Regular cardiac myocyte (primary cell): Measurements from ENCODE around the gene ARHGEF12. TPM values are rescaled to one million over a fixed set of nuclear protein-coding genes. Genes with fewer than 3 reads are reported as not detected.

ENCODE experiments used
- total RNA-seq: library from RNA; depleted of rRNA; stranded (reverse); fragments of >200 nt; gene quantifications from 2 replicates; pipeline ENCODE4 v1.2.3, GENCODE V29; 2014

The ARHGEF12 gene, protein sequence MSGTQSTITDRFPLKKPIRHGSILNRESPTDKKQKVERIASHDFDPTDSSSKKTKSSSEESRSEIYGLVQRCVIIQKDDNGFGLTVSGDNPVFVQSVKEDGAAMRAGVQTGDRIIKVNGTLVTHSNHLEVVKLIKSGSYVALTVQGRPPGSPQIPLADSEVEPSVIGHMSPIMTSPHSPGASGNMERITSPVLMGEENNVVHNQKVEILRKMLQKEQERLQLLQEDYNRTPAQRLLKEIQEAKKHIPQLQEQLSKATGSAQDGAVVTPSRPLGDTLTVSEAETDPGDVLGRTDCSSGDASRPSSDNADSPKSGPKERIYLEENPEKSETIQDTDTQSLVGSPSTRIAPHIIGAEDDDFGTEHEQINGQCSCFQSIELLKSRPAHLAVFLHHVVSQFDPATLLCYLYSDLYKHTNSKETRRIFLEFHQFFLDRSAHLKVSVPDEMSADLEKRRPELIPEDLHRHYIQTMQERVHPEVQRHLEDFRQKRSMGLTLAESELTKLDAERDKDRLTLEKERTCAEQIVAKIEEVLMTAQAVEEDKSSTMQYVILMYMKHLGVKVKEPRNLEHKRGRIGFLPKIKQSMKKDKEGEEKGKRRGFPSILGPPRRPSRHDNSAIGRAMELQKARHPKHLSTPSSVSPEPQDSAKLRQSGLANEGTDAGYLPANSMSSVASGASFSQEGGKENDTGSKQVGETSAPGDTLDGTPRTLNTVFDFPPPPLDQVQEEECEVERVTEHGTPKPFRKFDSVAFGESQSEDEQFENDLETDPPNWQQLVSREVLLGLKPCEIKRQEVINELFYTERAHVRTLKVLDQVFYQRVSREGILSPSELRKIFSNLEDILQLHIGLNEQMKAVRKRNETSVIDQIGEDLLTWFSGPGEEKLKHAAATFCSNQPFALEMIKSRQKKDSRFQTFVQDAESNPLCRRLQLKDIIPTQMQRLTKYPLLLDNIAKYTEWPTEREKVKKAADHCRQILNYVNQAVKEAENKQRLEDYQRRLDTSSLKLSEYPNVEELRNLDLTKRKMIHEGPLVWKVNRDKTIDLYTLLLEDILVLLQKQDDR (N-terminal part only)
- 80.3 and 89.1 TPM in 2 replicates for total RNA-seq

GRCh38 chr11:120335908-120336640 is at the start of gene ARHGEF12:
ARHGEF12 (plus strand) TSS chr11:120336413; CDS start chr11:120337244, 831 bp downstream.

DNA sequence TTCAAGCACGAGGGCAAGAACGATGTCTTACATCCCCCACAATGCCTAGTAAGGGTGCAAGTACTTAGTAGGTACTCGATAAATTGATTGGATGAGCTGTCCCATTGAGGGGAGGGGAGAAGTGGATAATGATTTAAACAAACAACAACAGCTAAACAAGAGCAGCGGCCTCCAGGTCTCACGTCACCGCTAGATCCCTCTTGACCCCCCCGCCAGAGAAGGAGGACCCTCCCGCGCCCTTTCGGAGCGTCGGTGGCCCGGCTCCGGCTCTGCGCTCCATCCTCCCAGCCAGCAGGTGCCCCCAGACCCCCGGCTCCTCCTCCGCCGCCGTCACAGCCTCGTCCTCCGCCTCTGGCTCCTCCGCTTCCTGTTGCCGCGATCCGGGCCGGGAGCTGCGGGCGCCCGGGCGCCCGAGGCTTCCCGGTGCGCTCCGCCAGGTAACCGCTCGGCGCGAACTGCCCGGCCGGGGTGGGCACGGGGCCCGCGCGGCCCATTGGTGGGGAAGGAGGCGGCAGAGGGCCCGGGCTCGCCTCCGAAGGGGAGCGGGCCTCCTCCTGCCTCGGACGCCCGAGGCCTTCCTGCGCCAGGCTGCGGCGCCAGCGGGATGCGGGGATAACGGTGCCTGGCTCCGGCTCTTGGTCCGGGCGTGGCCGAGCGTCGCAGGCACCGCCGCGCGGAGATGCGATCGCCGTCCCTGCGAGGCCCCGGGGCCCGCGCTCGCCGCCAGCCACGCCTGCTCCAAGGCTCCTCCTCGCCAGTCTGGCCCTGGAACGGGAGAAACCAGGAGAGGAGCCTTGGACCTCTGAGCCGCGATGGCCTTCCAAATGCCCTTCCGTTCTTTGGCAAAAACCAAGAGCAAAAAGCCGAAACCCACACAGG is 11.0 kb upstream of the ARHGEF12 start, which contains the start of gene TLCD5:
TLCD5 (plus strand) TSS at position 368 of the 879 bp plus-strand sequence. CDS start 2,143 bp downstream, outside the sequence.

DNA sequence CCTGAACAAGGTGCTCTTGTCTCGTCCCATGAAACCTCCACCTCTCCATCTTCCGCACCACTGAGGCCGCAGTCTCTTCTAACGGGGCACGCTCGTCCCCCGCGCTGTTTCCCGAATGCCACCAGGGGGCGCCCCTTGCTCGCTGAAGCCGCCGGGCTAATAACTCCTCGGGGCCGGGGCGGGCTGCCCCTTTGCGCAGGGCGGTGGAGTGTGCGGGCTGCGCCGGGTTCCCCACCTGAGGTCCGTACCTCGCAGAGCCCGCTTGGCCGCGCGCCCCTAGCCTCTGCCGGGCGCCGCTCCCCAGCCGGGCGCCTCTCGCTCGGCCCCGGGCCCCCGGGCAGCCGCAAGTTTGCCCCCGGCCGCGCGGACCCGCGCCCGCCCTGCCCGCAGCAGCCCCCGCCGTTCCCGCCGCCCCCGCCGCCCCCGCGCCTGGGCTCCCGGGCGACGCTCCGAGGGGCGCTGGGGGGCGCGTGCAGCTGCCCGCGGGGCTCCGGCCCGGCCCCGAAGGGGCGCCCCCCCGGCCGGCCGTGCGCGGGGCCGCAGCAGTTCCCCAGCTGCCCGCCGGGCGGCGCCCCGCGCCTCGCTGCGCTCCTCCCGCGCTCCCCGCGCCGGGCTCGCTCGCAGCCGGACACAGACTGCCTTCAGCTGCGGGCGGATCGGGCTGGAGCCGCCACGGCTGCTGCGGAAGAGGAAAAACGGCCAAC is 175.1 kb downstream of the ARHGEF12 start, which contains the start of gene GRIK4:
GRIK4 (plus strand) TSS at position 633 of the 704 bp plus-strand sequence. CDS start 148,571 bp downstream, outside the sequence.

Other genes starting within 250 kb of the ARHGEF12 start
- gene TRIM29, start 198.3 kb upstream of the ARHGEF12 start, total RNA-seq, result not detected in 2 replicates
- gene OAF, start 125.4 kb upstream of the ARHGEF12 start, total RNA-seq, result 17.5 and 19.9 TPM in 2 replicates
- not detected in 2 replicates for gene POU2F3, start 96.3 kb upstream of the ARHGEF12 start, total RNA-seq
- 7.5 and 11.6 TPM in 2 replicates for gene TLCD5, start 11.1 kb upstream of the ARHGEF12 start, total RNA-seq
- gene GRIK4, start 175.3 kb downstream of the ARHGEF12 start, total RNA-seq, result under 0.01 TPM in 1 of 2 replicates, not detected in the other